WTC11 (cell line): ENCODE data around the gene RBM39. TPM values are rescaled to one million over a fixed set of nuclear protein-coding genes. Genes with fewer than 3 reads are reported as not detected.
A peak's percentile ranks its signal among the peaks of the same experiment; 100 is the strongest.

Source experiments
- CREB1 ChIP-seq: sonication (generic); formaldehyde crosslinking; IDR thresholded peaks from 2 replicates; pipeline ENCODE4 v1.8.0; 2023; ENCODE audit warnings: mild to moderate bottlenecking, missing genetic modification reagents
- EMX1 ChIP-seq: fragments of 250-450 bp; sonication (Bioruptor Pico); IDR thresholded peaks from 2 replicates; pipeline ENCODE4 v1.8.0; 2021; ENCODE audit warnings: mild to moderate bottlenecking
- FOXK1 ChIP-seq: sonication (generic); formaldehyde crosslinking; IDR thresholded peaks from 2 replicates; pipeline ENCODE4 v1.8.0; 2022; ENCODE audit warnings: mild to moderate bottlenecking, moderate library complexity, missing genetic modification reagents
- FOXP1 ChIP-seq: sonication (generic); formaldehyde crosslinking; IDR thresholded peaks from 2 replicates; pipeline ENCODE4 v1.8.0; 2022; ENCODE audit warnings: missing genetic modification reagents, mild to moderate bottlenecking, moderate library complexity, borderline replicate concordance
- GTF2I ChIP-seq: fragments of 250-450 bp; sonication (Bioruptor Pico); conservative IDR thresholded peaks from 2 replicates; pipeline ENCODE4 v1.4.0; 2021; ENCODE audit warnings: mild to moderate bottlenecking
- HMGXB4 ChIP-seq: sonication (generic); formaldehyde crosslinking; IDR thresholded peaks from 2 replicates; pipeline ENCODE4 v1.8.1; 2023; ENCODE audit warnings: mild to moderate bottlenecking, moderate library complexity, missing genetic modification reagents
- JAZF1 ChIP-seq: fragments of 250-450 bp; sonication (Bioruptor Pico); IDR thresholded peaks from 2 replicates; pipeline ENCODE4 v1.9.0; 2021; ENCODE audit warnings: moderate library complexity, mild to moderate bottlenecking, inconsistent platforms
- MXD4 ChIP-seq: fragments of 250-450 bp; sonication (Bioruptor Pico); IDR thresholded peaks from 2 replicates; pipeline ENCODE4 v1.8.0; 2021; ENCODE audit warnings: mild to moderate bottlenecking, moderate library complexity, borderline replicate concordance
- NFATC4 ChIP-seq: fragments of 250-450 bp; sonication (Bioruptor Pico); IDR thresholded peaks from 2 replicates; pipeline ENCODE4 v1.9.0; 2021; ENCODE audit warnings: mild to moderate bottlenecking
- NFYB ChIP-seq: sonication (generic); formaldehyde crosslinking; conservative IDR thresholded peaks from 2 replicates; pipeline ENCODE4 v1.8.0; 2022; ENCODE audit warnings: low read depth, missing genetic modification reagents
- PRRX2 ChIP-seq: fragments of 250-450 bp; sonication (Bioruptor Pico); IDR thresholded peaks from 2 replicates; pipeline ENCODE4 v1.8.0; 2021; ENCODE audit warnings: mild to moderate bottlenecking
- ZNF219 ChIP-seq: sonication (generic); formaldehyde crosslinking; IDR thresholded peaks from 2 replicates; pipeline ENCODE4 v1.8.0; 2023; ENCODE audit warnings: missing genetic modification reagents, mild to moderate bottlenecking, borderline replicate concordance
- ZNF532 ChIP-seq: fragments of 250-450 bp; sonication (Bioruptor Pico); IDR thresholded peaks from 2 replicates; pipeline ENCODE4 v1.9.0; 2021; ENCODE audit warnings: mild to moderate bottlenecking, borderline replicate concordance
- ZNF671 ChIP-seq: fragments of 250-450 bp; sonication (Bioruptor Pico); IDR thresholded peaks from 2 replicates; pipeline ENCODE4 v1.8.0; 2021; ENCODE audit warnings: mild to moderate bottlenecking
- total RNA-seq: library from RNA; stranded (reverse); gene quantifications from 3 replicates; pipeline ENCODE4 v1.2.3, GENCODE V29; 2021
- TF ChIP-seq, protein P1 (sequence below): sonication (generic); formaldehyde crosslinking; IDR thresholded peaks from 2 replicates; pipeline ENCODE4 v1.8.1; 2023; ENCODE audit warnings: mild to moderate bottlenecking, missing genetic modification reagents, borderline replicate concordance
- TF ChIP-seq, protein P2 (sequence below): sonication (generic); formaldehyde crosslinking; IDR thresholded peaks from 2 replicates; pipeline ENCODE4 v1.8.0; 2022; ENCODE audit warnings: missing genetic modification reagents
- TF ChIP-seq, protein P3 (sequence below): sonication (generic); formaldehyde crosslinking; conservative IDR thresholded peaks from 2 replicates; pipeline ENCODE4 v1.8.1; 2022; ENCODE audit warnings: mild to moderate bottlenecking, missing genetic modification reagents
- TF ChIP-seq, protein P4 (sequence below): sonication (generic); formaldehyde crosslinking; IDR thresholded peaks from 2 replicates; pipeline ENCODE4 v1.8.1; 2023; ENCODE audit warnings: mild to moderate bottlenecking, missing genetic modification reagents
- TF ChIP-seq, protein P5 (sequence below): sonication (generic); formaldehyde crosslinking; IDR thresholded peaks from 2 replicates; pipeline ENCODE4 v1.8.0; 2023; ENCODE audit warnings: mild to moderate bottlenecking, missing genetic modification reagents

RBM39 gene
- total RNA-seq, 1 experiment from 2014 or later: 231 TPM

- peak; percentile 31; the same call in 1 of the 2 replicates for TF ChIP-seq HMGXB4
- TF ChIP-seq, protein P1, sequence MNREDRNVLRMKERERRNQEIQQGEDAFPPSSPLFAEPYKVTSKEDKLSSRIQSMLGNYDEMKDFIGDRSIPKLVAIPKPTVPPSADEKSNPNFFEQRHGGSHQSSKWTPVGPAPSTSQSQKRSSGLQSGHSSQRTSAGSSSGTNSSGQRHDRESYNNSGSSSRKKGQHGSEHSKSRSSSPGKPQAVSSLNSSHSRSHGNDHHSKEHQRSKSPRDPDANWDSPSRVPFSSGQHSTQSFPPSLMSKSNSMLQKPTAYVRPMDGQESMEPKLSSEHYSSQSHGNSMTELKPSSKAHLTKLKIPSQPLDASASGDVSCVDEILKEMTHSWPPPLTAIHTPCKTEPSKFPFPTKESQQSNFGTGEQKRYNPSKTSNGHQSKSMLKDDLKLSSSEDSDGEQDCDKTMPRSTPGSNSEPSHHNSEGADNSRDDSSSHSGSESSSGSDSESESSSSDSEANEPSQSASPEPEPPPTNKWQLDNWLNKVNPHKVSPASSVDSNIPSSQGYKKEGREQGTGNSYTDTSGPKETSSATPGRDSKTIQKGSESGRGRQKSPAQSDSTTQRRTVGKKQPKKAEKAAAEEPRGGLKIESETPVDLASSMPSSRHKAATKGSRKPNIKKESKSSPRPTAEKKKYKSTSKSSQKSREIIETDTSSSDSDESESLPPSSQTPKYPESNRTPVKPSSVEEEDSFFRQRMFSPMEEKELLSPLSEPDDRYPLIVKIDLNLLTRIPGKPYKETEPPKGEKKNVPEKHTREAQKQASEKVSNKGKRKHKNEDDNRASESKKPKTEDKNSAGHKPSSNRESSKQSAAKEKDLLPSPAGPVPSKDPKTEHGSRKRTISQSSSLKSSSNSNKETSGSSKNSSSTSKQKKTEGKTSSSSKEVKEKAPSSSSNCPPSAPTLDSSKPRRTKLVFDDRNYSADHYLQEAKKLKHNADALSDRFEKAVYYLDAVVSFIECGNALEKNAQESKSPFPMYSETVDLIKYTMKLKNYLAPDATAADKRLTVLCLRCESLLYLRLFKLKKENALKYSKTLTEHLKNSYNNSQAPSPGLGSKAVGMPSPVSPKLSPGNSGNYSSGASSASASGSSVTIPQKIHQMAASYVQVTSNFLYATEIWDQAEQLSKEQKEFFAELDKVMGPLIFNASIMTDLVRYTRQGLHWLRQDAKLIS (CRISPR knock-in tag): no peak; the same call in 1 of the 2 replicates
- TF ChIP-seq JAZF1 (CRISPR knock-in tag): no peak
- no peak for TF ChIP-seq GTF2I (CRISPR knock-in tag)
- TF ChIP-seq FOXP1 (CRISPR knock-in tag): no peak
- TF ChIP-seq EMX1: no peak
- TF ChIP-seq ZNF532: no peak
- TF ChIP-seq MXD4 (CRISPR knock-in tag): no peak
- peak; percentile 93 for TF ChIP-seq NFYB (CRISPR knock-in tag)
- TF ChIP-seq, protein P2, sequence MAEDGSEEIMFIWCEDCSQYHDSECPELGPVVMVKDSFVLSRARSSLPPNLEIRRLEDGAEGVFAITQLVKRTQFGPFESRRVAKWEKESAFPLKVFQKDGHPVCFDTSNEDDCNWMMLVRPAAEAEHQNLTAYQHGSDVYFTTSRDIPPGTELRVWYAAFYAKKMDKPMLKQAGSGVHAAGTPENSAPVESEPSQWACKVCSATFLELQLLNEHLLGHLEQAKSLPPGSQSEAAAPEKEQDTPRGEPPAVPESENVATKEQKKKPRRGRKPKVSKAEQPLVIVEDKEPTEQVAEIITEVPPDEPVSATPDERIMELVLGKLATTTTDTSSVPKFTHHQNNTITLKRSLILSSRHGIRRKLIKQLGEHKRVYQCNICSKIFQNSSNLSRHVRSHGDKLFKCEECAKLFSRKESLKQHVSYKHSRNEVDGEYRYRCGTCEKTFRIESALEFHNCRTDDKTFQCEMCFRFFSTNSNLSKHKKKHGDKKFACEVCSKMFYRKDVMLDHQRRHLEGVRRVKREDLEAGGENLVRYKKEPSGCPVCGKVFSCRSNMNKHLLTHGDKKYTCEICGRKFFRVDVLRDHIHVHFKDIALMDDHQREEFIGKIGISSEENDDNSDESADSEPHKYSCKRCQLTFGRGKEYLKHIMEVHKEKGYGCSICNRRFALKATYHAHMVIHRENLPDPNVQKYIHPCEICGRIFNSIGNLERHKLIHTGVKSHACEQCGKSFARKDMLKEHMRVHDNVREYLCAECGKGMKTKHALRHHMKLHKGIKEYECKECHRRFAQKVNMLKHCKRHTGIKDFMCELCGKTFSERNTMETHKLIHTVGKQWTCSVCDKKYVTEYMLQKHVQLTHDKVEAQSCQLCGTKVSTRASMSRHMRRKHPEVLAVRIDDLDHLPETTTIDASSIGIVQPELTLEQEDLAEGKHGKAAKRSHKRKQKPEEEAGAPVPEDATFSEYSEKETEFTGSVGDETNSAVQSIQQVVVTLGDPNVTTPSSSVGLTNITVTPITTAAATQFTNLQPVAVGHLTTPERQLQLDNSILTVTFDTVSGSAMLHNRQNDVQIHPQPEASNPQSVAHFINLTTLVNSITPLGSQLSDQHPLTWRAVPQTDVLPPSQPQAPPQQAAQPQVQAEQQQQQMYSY (CRISPR knock-in tag): no peak
- TF ChIP-seq, protein P3, sequence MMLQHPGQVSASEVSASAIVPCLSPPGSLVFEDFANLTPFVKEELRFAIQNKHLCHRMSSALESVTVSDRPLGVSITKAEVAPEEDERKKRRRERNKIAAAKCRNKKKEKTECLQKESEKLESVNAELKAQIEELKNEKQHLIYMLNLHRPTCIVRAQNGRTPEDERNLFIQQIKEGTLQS (CRISPR knock-in tag): no peak
- TF ChIP-seq CREB1 (CRISPR knock-in tag): 0 out of 2 replicates have a peak, but pooled peaks have one; percentile 64
- no peak for TF ChIP-seq ZNF671 (CRISPR knock-in tag)
- TF ChIP-seq, protein P4, sequence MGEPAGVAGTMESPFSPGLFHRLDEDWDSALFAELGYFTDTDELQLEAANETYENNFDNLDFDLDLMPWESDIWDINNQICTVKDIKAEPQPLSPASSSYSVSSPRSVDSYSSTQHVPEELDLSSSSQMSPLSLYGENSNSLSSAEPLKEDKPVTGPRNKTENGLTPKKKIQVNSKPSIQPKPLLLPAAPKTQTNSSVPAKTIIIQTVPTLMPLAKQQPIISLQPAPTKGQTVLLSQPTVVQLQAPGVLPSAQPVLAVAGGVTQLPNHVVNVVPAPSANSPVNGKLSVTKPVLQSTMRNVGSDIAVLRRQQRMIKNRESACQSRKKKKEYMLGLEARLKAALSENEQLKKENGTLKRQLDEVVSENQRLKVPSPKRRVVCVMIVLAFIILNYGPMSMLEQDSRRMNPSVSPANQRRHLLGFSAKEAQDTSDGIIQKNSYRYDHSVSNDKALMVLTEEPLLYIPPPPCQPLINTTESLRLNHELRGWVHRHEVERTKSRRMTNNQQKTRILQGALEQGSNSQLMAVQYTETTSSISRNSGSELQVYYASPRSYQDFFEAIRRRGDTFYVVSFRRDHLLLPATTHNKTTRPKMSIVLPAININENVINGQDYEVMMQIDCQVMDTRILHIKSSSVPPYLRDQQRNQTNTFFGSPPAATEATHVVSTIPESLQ (CRISPR knock-in tag): no peak
- TF ChIP-seq NFATC4: no peak
- no peak for TF ChIP-seq ZNF219
- TF ChIP-seq, protein P5, sequence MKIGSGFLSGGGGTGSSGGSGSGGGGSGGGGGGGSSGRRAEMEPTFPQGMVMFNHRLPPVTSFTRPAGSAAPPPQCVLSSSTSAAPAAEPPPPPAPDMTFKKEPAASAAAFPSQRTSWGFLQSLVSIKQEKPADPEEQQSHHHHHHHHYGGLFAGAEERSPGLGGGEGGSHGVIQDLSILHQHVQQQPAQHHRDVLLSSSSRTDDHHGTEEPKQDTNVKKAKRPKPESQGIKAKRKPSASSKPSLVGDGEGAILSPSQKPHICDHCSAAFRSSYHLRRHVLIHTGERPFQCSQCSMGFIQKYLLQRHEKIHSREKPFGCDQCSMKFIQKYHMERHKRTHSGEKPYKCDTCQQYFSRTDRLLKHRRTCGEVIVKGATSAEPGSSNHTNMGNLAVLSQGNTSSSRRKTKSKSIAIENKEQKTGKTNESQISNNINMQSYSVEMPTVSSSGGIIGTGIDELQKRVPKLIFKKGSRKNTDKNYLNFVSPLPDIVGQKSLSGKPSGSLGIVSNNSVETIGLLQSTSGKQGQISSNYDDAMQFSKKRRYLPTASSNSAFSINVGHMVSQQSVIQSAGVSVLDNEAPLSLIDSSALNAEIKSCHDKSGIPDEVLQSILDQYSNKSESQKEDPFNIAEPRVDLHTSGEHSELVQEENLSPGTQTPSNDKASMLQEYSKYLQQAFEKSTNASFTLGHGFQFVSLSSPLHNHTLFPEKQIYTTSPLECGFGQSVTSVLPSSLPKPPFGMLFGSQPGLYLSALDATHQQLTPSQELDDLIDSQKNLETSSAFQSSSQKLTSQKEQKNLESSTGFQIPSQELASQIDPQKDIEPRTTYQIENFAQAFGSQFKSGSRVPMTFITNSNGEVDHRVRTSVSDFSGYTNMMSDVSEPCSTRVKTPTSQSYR (CRISPR knock-in tag): peak; percentile 79; the same call in 1 of the 2 replicates
- peak; percentile 77 for TF ChIP-seq FOXK1 (CRISPR knock-in tag)
- TF ChIP-seq PRRX2 (CRISPR knock-in tag): no peak
These were observed 29.9 kb upstream of the RBM39 start, which contains the start of gene PHF20 (continued) for GRCh38 chr20:35771689-35772562.
